GM23338 (cell line): ENCODE results near the gene WDHD1. TPM values are rescaled to one million over a fixed set of nuclear protein-coding genes. Genes with fewer than 3 reads are reported as not detected.

ENCODE experiments used
- ATAC-seq: fragments of 200-7000 bp; cut with Tn5 transposase; 3 replicates; pipeline ENCODE4 v1.9.1; 2020
- DNase-seq: peaks from one replicate; pipeline ENCODE4 v3.0.0-alpha.2; 2015; ENCODE audit warnings: low spot score
- H2AFZ ChIP-seq: fragments of 200-600 bp; sonication (generic); 2 replicates; pipeline ENCODE4 v1.8.0; 2016; ENCODE audit warnings: antibody characterized with exemption, mild to moderate bottlenecking, moderate library complexity
- H3F3A ChIP-seq: fragments of 200-600 bp; sonication (generic); replicated peaks from 2 replicates; pipeline ENCODE4 v1.8.0; 2017; ENCODE audit warnings: antibody characterized with exemption, mixed run types, low read depth
- H3K27ac ChIP-seq: fragments of 200-600 bp; sonication (generic); 2 replicates; pipeline ENCODE4 v1.6.1; 2016; ENCODE audit warnings: low read depth
- H3K27me3 ChIP-seq: fragments of 200-600 bp; sonication (generic); 2 replicates; pipeline ENCODE4 v1.8.0; 2016; ENCODE audit warnings: mild to moderate bottlenecking, mixed run types, moderate library complexity; ENCODE audit not compliant: insufficient read depth
- H3K36me3 ChIP-seq: fragments of 200-600 bp; sonication (generic); 2 replicates; pipeline ENCODE4 v1.8.0; 2016; ENCODE audit warnings: mild to moderate bottlenecking; ENCODE audit not compliant: insufficient read depth
- H3K4me1 ChIP-seq: fragments of 200-600 bp; sonication (generic); 2 replicates; pipeline ENCODE4 v1.8.0; 2016; ENCODE audit warnings: mild to moderate bottlenecking, moderate library complexity; ENCODE audit not compliant: insufficient read depth
- H3K4me2 ChIP-seq: fragments of 200-600 bp; sonication (generic); 2 replicates; pipeline ENCODE4 v1.7.1; 2017; ENCODE audit warnings: mixed run types
- H3K4me3 ChIP-seq: fragments of 200-600 bp; sonication (generic); 2 replicates; pipeline ENCODE4 v1.6.1; 2016; ENCODE audit warnings: mixed run types
- H3K79me2 ChIP-seq: fragments of 200-600 bp; sonication (generic); replicated peaks from 2 replicates; pipeline ENCODE4 v1.8.0; 2017; ENCODE audit warnings: mild to moderate bottlenecking; ENCODE audit not compliant: insufficient read depth
- H3K9me2 ChIP-seq: fragments of 200-600 bp; sonication (generic); 2 replicates; pipeline ENCODE4 v1.8.0; 2017; ENCODE audit not compliant: insufficient read depth
- H4K20me1 ChIP-seq: fragments of 200-600 bp; sonication (generic); replicated peaks from 2 replicates; pipeline ENCODE4 v1.8.0; 2017; ENCODE audit warnings: mild to moderate bottlenecking; ENCODE audit not compliant: insufficient read depth
- H3K27ac Mint-ChIP-seq: 2 replicates; pipeline ENCODE4 v1.8.0; 2020; ENCODE audit warnings: inconsistent platforms, mild to moderate bottlenecking, moderate library complexity, mixed read lengths
- H3K27me3 Mint-ChIP-seq: 3 replicates; pipeline ENCODE4 v1.8.0; 2022; ENCODE audit warnings: low read depth, mild to moderate bottlenecking, moderate library complexity, mixed read lengths, inconsistent platforms; ENCODE audit not compliant: insufficient read depth, poor library complexity
- H3K36me3 Mint-ChIP-seq: 3 replicates; pipeline ENCODE4 v1.8.0; 2021; ENCODE audit warnings: low read depth, mild to moderate bottlenecking, inconsistent platforms, moderate library complexity, mixed read lengths
- H3K4me1 Mint-ChIP-seq: 3 replicates; pipeline ENCODE4 v1.8.0; 2020; ENCODE audit warnings: mild to moderate bottlenecking, inconsistent platforms, mixed read lengths
- H3K4me3 Mint-ChIP-seq: 3 replicates; pipeline ENCODE4 v1.8.0; 2021; ENCODE audit warnings: moderate library complexity, mild to moderate bottlenecking, inconsistent platforms, mixed read lengths
- H3K9me3 Mint-ChIP-seq: 3 replicates; pipeline ENCODE4 v1.8.0; 2020; ENCODE audit warnings: moderate library complexity, mild to moderate bottlenecking, inconsistent platforms, mixed read lengths
- CREB1 ChIP-seq: fragments of 250-450 bp; sonication (Bioruptor Pico); IDR thresholded peaks from 2 replicates; pipeline ENCODE4 v1.5.0; 2020; ENCODE audit warnings: low read depth, mild to moderate bottlenecking, moderate library complexity
- CTCF ChIP-seq, 2 experiments: fragments of 200-600 bp in 1 of 2; sonication (generic) in 1 of 2; conservative IDR thresholded peaks; 2 replicates each; pipeline versions ENCODE4 v1.5.1 to v1.6.1; 2016 to 2017; ENCODE audit warnings: antibody characterized with exemption in 2 of 2, low read depth in 2 of 2, mild to moderate bottlenecking in 2 of 2, moderate library complexity in 1 of 2
- EZH2 ChIP-seq: fragments of 200-600 bp; sonication (generic); IDR thresholded peaks from one replicate; pipeline ENCODE4 v1.8.0; 2017; ENCODE audit warnings: antibody characterized with exemption, mild to moderate bottlenecking, low read depth; ENCODE audit not compliant: unreplicated experiment
- EZH2phosphoT487 ChIP-seq: fragments of 200-600 bp; sonication (generic); IDR thresholded peaks from one replicate; pipeline ENCODE4 v1.8.1; 2018; ENCODE audit warnings: antibody characterized with exemption; ENCODE audit not compliant: unreplicated experiment
- JUNB ChIP-seq: IDR thresholded peaks from one replicate; pipeline ENCODE4 v1.6.1; 2016; ENCODE audit warnings: antibody characterized with exemption; ENCODE audit not compliant: unreplicated experiment
- NANOG ChIP-seq: IDR thresholded peaks from 2 replicates; pipeline ENCODE4 v1.6.1; 2016; ENCODE audit warnings: antibody characterized with exemption, borderline replicate concordance
- POLR2AphosphoS5 ChIP-seq: IDR thresholded peaks from 2 replicates; pipeline ENCODE4 v1.6.1; 2016; ENCODE audit warnings: antibody characterized with exemption, low read depth
- STAT1 ChIP-seq: IDR thresholded peaks from one replicate; pipeline ENCODE4 v1.6.1; 2016; ENCODE audit warnings: antibody characterized with exemption; ENCODE audit not compliant: unreplicated experiment
- ZNF114 ChIP-seq: fragments of 250-450 bp; sonication (Bioruptor Pico); IDR thresholded peaks from 2 replicates; pipeline ENCODE4 v1.5.0; 2020; ENCODE audit warnings: mild to moderate bottlenecking, moderate library complexity
- ZNF331 ChIP-seq: fragments of 250-450 bp; sonication (Bioruptor Pico); IDR thresholded peaks from 2 replicates; pipeline ENCODE4 v1.5.0; 2020; ENCODE audit warnings: low read depth, mild to moderate bottlenecking, moderate library complexity
- polyA plus RNA-seq: library from polyadenylated mRNA; unstranded; fragments of >200 nt; fragmentation: Nextera tagmentation; extraction: Ambion mirVana; gene quantifications from 2 replicates; pipeline ENCODE4 v1.2.1, GENCODE V29; 2016
- total RNA-seq: library from RNA; depleted of rRNA; stranded (reverse); fragments of >200 nt; shearing (Covaris generic); gene quantifications from 2 replicates; pipeline ENCODE4 v1.2.3, GENCODE V29; 2014
- TF ChIP-seq, protein P1 (sequence below): IDR thresholded peaks from one replicate; pipeline ENCODE4 v1.6.1; 2018; ENCODE audit warnings: antibody characterized with exemption; ENCODE audit not compliant: unreplicated experiment
- TF ChIP-seq, protein P2 (sequence below): fragments of 250-450 bp; sonication (Bioruptor Pico); IDR thresholded peaks from 2 replicates; pipeline ENCODE4 v1.5.0; 2020; ENCODE audit warnings: mild to moderate bottlenecking, moderate library complexity
- TF ChIP-seq, protein P3 (sequence below): IDR thresholded peaks from 2 replicates; pipeline ENCODE4 v1.6.1; 2016; ENCODE audit warnings: antibody characterized with exemption

Gene WDHD1
- total and polyA plus RNA-seq, 2 experiments from 2014 or later = 48.8 to 65.4 TPM

GRCh38 chr14:55053018-55053417 lies 26.1 kb upstream of the WDHD1 start:
- Mint-ChIP-seq H3K9me3 (no peaks in the 10 kb centered on the region), H3K27ac (peak overlapping the region; percentile 100), H3K4me3 (peak overlapping the region; percentile 88), H3K27me3 (no peaks in the 10 kb centered on the region), H3K4me1 (peaks cover 26% of the 10 kb centered on the region), H3K36me3 (peaks cover 40% of the 10 kb centered on the region; the same call in 2 of the 3 replicates)
- H3F3A ChIP-seq = peaks cover 4% of the 10 kb centered on the region; the same call in 1 of the 2 replicates
- no peaks in the 10 kb centered on the region for H3K27me3 ChIP-seq
- peaks cover 25% of the 10 kb centered on the region for H4K20me1 ChIP-seq
- H3K27ac ChIP-seq = peak overlapping the region; percentile 95; the same call in 1 of the 2 replicates
- H3K79me2 ChIP-seq = peaks cover 60% of the 10 kb centered on the region
- H3K9me2 ChIP-seq = no peaks in the 10 kb centered on the region
- peak overlapping the region; percentile 83 for H3K4me2 ChIP-seq
- H3K4me1 ChIP-seq = peaks cover 17% of the 10 kb centered on the region
- H2AFZ ChIP-seq = no peak overlapping the region
- no peak for ATAC-seq
- H3K36me3 ChIP-seq = no peaks in the 10 kb centered on the region
- TF ChIP-seq, protein P1, sequence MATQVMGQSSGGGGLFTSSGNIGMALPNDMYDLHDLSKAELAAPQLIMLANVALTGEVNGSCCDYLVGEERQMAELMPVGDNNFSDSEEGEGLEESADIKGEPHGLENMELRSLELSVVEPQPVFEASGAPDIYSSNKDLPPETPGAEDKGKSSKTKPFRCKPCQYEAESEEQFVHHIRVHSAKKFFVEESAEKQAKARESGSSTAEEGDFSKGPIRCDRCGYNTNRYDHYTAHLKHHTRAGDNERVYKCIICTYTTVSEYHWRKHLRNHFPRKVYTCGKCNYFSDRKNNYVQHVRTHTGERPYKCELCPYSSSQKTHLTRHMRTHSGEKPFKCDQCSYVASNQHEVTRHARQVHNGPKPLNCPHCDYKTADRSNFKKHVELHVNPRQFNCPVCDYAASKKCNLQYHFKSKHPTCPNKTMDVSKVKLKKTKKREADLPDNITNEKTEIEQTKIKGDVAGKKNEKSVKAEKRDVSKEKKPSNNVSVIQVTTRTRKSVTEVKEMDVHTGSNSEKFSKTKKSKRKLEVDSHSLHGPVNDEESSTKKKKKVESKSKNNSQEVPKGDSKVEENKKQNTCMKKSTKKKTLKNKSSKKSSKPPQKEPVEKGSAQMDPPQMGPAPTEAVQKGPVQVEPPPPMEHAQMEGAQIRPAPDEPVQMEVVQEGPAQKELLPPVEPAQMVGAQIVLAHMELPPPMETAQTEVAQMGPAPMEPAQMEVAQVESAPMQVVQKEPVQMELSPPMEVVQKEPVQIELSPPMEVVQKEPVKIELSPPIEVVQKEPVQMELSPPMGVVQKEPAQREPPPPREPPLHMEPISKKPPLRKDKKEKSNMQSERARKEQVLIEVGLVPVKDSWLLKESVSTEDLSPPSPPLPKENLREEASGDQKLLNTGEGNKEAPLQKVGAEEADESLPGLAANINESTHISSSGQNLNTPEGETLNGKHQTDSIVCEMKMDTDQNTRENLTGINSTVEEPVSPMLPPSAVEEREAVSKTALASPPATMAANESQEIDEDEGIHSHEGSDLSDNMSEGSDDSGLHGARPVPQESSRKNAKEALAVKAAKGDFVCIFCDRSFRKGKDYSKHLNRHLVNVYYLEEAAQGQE = no peak
- TF ChIP-seq ZNF114 (CRISPR knock-in tag) (no peak), STAT1 (no peak), ZNF331 (no peak), EZH2 (no peak), POLR2AphosphoS5 (no peak), CREB1 (CRISPR knock-in tag) (no peak), CTCF (conservative IDR thresholded peaks at IDR 0.05; ENCODE audit: low read depth in 2 of 2) (no peak), EZH2phosphoT487 (no peak), NANOG (no peak), JUNB (no peak)
- TF ChIP-seq, protein P2, sequence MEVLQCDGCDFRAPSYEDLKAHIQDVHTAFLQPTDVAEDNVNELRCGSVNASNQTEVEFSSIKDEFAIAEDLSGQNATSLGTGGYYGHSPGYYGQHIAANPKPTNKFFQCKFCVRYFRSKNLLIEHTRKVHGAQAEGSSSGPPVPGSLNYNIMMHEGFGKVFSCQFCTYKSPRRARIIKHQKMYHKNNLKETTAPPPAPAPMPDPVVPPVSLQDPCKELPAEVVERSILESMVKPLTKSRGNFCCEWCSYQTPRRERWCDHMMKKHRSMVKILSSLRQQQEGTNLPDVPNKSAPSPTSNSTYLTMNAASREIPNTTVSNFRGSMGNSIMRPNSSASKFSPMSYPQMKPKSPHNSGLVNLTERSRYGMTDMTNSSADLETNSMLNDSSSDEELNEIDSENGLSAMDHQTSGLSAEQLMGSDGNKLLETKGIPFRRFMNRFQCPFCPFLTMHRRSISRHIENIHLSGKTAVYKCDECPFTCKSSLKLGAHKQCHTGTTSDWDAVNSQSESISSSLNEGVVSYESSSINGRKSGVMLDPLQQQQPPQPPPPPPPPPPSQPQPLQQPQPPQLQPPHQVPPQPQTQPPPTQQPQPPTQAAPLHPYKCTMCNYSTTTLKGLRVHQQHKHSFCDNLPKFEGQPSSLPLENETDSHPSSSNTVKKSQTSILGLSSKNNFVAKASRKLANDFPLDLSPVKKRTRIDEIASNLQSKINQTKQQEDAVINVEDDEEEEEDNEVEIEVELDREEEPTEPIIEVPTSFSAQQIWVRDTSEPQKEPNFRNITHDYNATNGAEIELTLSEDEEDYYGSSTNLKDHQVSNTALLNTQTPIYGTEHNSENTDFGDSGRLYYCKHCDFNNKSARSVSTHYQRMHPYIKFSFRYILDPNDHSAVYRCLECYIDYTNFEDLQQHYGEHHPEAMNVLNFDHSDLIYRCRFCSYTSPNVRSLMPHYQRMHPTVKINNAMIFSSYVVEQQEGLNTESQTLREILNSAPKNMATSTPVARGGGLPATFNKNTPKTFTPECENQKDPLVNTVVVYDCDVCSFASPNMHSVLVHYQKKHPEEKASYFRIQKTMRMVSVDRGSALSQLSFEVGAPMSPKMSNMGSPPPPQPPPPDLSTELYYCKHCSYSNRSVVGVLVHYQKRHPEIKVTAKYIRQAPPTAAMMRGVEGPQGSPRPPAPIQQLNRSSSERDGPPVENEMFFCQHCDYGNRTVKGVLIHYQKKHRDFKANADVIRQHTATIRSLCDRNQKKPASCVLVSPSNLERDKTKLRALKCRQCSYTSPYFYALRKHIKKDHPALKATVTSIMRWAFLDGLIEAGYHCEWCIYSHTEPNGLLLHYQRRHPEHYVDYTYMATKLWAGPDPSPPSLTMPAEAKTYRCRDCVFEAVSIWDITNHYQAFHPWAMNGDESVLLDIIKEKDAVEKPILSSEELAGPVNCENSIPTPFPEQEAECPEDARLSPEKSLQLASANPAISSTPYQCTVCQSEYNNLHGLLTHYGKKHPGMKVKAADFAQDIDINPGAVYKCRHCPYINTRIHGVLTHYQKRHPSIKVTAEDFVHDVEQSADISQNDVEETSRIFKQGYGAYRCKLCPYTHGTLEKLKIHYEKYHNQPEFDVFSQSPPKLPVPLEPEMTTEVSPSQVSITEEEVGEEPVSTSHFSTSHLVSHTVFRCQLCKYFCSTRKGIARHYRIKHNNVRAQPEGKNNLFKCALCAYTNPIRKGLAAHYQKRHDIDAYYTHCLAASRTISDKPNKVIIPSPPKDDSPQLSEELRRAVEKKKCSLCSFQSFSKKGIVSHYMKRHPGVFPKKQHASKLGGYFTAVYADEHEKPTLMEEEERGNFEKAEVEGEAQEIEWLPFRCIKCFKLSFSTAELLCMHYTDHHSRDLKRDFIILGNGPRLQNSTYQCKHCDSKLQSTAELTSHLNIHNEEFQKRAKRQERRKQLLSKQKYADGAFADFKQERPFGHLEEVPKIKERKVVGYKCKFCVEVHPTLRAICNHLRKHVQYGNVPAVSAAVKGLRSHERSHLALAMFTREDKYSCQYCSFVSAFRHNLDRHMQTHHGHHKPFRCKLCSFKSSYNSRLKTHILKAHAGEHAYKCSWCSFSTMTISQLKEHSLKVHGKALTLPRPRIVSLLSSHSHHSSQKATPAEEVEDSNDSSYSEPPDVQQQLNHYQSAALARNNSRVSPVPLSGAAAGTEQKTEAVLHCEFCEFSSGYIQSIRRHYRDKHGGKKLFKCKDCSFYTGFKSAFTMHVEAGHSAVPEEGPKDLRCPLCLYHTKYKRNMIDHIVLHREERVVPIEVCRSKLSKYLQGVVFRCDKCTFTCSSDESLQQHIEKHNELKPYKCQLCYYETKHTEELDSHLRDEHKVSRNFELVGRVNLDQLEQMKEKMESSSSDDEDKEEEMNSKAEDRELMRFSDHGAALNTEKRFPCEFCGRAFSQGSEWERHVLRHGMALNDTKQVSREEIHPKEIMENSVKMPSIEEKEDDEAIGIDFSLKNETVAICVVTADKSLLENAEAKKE (CRISPR knock-in tag) = no peak
- TF ChIP-seq, protein P3, sequence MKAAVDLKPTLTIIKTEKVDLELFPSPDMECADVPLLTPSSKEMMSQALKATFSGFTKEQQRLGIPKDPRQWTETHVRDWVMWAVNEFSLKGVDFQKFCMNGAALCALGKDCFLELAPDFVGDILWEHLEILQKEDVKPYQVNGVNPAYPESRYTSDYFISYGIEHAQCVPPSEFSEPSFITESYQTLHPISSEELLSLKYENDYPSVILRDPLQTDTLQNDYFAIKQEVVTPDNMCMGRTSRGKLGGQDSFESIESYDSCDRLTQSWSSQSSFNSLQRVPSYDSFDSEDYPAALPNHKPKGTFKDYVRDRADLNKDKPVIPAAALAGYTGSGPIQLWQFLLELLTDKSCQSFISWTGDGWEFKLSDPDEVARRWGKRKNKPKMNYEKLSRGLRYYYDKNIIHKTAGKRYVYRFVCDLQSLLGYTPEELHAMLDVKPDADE = no peak
- peak overlapping the region; percentile 86 for H3K4me3 ChIP-seq
- DNase-seq = no peak
